GM21576 (cell line): Measurements from ENCODE around the gene PINLYP.
"Not testable (repeated sequence)": the region's sequence is repeated elsewhere in the genome, so short reads cannot be mapped to it uniquely, and the experiment has no call there.

Source experiments
- ATAC-seq: cut with Tn5 transposase; IDR thresholded peaks from one replicate; pipeline ENCODE4 v1.9.1; 2021; ENCODE audit warnings: mild to moderate bottlenecking, moderate library complexity; ENCODE audit not compliant: unreplicated experiment

The PINLYP gene

DNA sequence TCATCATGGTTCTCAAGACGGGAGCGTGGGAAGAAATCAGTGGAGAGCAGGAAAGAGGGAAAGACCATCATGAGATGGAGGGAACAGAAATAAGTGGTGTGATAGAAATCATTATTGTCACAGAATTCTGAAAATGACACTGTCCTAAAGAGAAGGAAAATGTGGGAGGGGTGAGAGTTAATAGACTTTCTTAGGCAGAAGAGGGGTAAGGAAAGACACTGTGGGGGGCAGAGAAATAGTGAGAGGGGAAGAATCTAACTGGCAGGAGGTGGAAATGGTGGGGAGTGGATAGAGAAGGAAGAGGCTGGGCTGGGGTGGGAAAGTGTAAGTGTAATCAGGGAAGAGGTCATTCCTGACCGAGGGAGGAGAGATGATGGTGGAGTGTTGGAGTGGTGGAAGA, 3.2 kb downstream of the PINLYP start:
- ATAC-seq = no peak

DNA sequence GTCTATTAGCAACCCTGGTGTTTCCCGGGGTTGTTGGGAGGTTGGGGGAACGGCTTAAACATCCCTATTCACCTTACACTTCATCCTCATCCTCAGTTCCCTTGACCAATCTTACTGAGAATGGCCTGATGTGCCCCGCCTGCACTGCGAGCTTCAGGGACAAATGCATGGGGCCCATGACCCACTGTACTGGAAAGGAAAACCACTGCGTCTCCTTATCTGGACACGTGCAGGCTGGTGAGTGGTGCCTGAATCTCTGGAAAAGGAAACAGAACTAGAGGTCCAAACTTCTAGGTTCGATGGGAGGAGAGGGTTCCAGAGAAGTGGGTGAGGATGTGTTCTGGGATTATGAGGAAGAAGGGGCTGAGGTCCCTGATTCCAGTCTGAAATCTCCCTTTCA, 5.9 kb downstream of the PINLYP start:
- ATAC-seq = no peak

- no peak for ATAC-seq
Measured at GRCh38 chr19:43582495-43582894, 6.9 kb downstream of the PINLYP start.

DNA sequence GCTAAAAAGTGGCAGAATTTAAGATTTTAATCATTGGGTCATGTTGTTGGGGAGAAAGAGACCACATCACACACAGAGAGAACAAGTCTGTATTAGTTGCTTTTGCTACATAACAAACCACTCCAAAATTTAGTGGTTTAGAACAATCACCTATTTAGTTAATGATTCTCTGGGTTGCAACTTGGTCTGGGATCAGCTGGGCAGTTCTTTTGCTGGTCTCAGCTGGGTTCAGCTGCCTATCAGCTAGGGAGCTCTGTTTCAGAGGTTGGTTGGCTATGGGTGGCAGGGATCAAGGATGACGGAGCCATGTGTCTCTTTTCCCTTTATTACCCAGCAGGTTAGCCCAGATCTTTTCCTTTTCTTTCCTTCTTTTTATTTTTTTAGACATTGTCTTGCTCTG, 8.9 kb downstream of the PINLYP start:
- no peak for ATAC-seq

GRCh38 chr19:43586346-43586745, 10.7 kb downstream of the PINLYP start:
- no peak for ATAC-seq

DNA sequence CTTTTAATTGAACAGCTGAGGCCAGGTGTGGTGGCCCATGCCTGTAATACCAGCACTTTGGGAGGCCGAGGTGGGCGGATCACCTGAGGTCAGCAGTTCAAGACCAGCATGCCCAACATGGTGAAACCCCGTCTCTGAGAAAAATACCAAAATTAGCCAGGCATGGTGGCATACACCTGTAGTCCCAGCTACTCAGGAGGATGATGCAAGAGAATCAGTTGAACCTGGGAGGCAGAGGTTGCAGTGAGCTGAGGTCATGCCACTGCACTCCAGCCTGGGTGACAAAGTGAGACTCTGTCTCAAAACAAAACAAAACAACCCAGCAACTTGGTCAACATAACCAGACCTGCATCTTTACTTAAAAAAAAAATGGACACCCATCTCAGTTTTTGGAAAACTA, 11.4 kb downstream of the PINLYP start:
- not testable (repeated sequence) for ATAC-seq

DNA sequence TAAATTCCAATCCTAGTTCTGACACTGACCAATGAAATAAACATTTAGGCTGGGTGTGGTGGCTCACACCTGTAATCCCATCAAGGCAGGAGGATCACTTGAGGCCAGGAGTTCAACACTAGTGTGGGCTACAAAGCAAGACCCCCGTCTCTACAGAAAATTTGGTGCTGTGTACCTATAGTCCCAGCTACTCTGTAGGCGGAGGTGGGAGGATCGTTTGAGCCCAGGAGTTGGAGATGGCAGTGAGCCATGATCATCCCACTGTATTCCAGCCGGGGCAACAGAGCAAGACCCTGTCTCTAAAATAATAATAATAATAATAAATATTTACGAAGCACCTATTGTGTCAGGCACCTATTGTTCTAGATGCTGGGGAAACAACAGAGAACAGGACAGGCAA, 13.7 kb downstream of the PINLYP start:
- ATAC-seq = no peak

DNA sequence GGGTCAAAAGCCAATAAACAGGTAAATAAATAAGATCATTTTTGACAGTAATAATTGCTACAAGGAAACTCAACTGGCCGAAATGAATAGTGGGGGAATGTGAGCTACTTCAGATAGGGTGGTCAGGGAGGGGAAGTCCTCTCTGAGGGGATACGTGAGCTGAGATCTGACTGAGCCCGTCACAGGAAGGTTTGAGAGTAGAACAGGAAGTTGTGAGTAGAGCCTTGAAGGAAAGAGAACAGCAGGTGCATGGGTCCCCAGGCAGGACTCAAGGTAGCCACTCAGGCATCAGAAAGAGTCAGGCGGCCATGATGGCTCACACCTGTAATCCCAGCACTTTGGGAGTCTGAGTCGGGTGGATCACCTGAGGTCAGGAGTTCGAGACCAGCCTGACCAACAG, 14.1 kb downstream of the PINLYP start:
- no peak for ATAC-seq

DNA sequence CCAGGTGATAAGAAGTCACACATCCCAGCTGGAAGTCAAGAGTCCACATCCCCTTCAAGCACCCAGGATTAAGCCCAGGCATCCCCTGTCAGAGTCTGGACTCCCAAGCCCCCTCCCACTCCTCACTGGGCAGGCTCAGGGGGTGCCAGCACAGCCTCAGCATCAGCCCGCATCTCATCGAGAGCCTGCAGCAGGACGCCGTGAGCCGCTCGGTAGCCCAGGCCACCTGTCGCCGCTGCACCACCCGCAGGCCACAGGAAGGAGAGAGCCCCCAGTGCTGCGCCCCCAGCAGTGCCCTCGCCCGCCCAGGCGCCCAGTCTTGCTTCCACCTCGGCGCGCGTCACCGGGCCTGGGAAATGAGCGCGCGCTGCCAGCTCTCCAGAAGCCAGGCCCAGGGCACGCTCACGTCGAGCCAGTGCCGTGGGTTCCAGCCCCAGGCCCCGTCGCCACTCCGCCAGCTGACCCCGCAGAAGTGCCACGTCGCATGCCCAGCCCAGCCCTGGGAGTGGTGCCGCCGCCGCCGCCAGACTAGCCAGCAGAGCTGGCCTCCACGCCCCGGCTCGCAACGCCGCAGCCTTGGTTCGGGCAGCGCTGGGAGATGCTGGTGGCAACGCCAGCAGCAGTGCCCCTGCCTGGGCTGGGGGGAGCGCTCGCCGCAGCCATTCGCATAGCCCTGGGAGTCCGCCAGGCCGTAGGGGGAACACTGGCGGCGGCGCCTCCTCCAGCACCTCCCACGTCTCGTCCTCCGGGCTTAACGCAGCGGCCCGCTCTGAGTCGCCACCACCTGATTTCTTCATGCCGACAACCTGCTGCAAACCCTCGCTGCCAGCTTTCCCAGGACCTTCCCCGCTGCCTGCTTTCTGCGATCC, 16.5 kb downstream of the PINLYP start:
- ATAC-seq = no peak

GRCh38 chr19:43592800-43593350, 17.3 kb downstream of the PINLYP start:
- no peak for ATAC-seq

DNA sequence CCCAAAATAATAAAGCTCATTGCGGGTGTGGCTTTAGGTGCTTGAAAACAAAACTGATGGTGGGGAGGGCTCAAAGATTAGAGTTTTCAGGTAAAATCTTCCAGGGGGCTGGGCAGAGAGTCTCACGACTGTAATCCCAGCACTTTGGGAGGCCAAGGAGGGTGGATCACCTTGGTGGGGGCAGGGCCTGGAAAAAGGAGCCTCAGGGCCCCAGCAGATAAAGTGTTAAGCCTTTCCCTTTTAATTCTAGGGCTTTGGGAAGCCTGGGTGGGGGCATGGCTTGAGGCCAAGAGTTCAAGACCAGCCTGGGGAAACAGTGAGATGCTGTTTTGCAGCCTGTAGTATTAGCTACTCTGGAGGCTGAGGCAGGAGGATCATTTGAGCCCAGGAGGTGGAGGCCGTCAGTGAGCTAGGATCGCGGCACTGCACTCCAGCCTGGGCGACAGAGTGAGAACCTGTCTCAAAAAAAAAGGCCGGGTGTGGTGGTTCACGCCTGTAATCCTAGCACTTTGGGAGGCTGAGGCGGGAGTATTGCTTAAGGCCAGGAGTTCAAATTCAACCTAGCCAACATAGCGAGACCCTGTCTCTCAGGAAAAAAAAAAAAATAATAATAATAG, 18.6 kb downstream of the PINLYP start:
- ATAC-seq = no peak

DNA sequence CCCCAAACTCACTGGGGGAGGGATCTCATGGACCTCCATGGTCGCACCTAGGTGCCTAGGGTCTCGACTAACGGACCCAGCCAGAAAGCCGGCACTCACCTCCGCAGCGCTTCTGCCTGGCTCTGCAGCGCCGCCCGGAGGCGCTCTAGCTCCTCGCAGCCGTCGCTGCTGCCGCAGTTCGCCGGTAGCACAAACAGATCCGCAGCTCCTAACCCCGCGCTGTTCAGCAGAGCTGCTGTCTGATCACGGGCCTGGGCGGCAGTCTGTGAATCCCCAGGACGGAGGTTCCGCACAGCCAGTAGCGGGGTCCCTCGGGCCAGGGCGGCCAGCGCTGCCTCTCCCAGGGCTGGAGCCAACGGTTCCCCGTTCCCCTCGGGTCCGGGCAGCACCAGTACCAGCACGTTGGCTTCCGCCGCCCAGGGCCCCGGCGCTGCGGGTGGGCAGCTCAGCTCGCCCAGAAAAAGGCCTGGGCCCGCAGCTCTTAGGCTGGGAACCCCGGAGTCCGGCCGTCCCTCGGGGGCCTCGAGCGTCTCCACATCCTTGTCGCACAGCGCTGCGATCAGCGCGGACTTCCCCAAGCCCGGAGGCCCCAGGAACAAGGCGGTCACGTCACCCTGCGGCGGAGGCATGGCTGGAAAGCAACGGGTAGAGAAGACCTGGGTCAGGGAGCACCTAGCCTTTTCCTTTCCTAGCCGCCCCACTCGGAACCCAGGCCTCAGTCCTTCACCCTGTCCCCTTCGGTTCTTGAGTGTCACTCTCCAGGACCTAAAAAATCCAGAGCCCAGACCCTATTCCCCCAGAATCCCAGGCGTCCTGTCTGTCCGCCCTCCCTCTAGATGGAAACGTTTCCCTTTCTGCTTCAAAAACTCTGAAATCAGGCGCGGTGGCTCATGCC, 19.4 kb downstream of the PINLYP start:
- no peak for ATAC-seq

DNA sequence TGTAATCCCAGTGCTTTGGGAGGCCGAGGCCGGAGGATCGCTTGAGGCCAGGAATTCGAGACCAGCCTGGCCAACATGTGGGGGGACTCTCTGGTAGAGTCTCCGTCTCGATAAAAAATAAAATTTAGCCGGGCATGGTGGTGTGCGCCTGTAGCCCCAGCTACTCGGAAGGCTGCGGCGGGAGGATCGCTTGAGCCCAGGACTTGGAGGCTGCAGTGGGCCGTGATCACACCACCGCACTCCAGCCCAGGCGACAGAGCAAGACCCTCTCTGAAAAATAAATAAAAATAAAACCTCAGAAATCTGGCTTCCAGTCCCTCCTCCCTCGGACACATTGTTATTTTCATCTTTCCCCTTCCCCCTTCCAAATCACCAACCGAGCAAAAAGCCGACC, 20.0 kb downstream of the PINLYP start:
- ATAC-seq = peak; percentile 2

DNA sequence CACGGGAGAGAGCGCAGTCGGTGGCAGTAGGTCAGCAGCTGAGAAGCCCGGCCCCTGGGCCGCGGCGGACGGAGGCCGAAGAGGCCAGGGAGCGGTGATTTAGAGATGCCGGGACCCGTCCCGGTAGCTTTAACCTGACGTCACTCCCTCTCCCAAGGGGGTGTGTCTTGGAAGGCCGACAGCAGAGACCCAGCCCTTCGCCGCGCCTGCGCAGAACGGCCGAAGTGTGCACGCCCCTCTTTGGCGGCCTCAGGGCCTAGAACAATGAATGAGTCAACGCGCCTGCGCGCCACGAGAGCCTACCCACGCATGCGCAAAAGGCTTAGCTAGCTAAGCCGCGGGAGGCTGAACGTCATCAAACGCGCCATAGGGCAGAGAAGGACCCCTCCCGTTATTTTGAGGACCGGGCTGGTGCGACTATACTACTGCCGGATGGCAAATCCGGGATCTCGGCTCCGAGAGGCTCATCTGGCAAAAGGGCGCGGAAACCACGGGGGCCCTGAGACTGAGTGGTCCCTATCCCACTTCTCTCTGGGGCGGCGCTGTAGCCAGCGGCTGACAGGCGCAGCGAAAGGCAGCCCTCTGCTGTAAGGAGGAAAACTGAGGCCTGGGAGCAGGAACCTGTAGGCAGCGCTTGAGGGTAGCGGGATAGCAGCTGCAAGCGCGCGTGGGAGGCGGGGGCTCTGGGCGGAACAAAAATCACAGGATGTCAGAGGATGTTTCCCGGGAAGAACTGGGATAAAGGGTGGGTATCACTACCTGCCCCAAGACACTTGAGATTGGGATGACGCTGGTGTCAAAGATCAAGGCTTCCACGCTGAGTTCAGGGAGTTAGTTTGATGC, 20.6 kb downstream of the PINLYP start, which contains the start of the genes IRGQ and ZNF576:
TSS of gene IRGQ (minus strand) at position 136 of the 843 bp plus-strand sequence. CDS start 796 bp downstream, outside the sequence.
TSS of gene ZNF576 (plus strand) at position 597 of the 843 bp plus-strand sequence. CDS start 514 bp downstream, outside the sequence.
- peak; percentile 64 for ATAC-seq

DNA sequence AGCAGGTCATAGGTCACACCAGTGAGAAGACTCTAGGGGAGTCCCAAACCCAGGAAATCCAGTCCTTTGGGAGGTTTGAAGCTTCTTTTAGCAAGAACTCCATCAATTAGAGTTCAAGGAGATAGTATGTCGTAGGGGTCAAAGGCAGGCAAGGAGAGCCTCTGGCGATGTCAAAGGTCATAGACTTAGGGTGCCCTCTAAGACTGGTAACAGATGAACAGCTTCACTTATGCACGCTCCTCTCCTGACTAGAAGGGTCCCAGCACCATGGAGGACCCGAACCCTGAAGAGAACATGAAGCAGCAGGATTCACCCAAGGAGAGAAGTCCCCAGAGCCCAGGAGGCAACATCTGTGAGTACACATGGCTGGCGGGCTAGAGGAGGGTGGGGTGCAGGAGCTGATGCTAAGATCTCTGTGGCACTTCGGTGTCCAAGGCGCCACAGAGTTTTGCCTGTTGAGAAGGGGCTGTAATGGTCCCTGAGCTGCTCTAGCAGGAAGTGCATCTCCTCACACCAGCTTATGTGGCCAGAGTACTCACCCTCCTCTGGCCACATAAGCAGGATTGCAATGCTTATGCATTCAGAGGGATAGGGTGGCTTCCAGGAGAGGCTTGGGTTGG, 21.4 kb downstream of the PINLYP start:
- no peak for ATAC-seq

DNA sequence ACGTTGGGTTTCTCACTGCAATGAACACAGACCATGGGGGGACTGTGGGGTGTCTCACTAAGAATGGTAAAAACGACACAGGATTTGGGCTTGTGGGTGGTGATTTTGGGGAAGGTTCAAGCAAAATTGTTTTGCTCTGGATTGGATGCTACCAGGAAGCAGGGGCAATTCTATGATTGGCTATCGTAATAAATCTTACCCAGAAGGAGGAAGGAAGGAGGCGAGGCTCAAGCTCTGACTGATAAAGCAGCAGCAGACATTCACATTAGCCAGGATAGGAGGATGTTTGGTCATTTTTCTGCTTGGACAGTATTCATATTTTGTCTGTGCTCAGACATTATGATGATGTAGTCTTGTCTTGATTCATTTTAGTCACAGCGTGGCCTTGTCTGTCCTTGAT, 22.3 kb downstream of the PINLYP start:
- no peak for ATAC-seq

DNA sequence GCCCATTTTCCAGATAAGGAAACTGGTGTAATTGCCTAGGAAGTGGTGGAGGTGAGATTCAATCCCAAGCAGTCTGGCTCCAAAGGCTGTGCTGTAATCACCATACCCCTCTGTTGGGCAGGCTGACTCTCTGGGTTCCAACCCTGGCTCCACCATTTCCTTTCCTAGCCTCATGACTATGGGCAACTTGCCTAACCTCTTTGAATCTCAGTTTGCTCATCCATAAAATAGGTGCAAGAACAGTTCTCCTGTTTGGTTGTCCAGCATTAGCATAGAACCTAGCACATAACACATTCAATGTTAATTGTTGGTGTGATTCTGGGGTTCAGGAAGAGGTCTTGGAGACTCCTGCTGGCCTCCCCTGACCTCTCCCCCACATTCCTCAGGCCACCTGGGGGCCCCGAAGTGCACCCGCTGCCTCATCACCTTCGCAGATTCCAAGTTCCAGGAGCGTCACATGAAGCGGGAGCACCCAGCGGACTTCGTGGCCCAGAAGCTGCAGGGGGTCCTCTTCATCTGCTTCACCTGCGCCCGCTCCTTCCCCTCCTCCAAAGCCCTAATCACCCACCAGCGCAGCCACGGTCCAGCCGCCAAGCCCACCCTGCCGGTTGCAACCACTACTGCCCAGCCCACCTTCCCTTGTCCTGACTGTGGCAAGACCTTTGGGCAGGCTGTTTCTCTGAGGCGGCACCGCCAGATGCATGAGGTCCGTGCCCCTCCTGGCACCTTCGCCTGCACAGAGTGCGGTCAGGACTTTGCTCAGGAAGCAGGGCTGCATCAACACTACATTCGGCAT, 23.0 kb downstream of the PINLYP start:
- no peak for ATAC-seq

- no peak for ATAC-seq
Measured at GRCh38 chr19:43599635-43600295, 24.2 kb downstream of the PINLYP start.
